Measurements from ENCODE around the gene EXOC3L1. TPM values are rescaled to one million over a fixed set of nuclear protein-coding genes. Genes with fewer than 3 reads are reported as not detected.

The EXOC3L1 gene
- total RNA-seq, 1 donor from 2014 or later: 2.5 TPM

GRCh38 chr16:67157106-67157748, 32.7 kb downstream of the EXOC3L1 start:
- Histone ChIP-seq H3K4me1 (peaks cover 49% of the 10 kb centered on the region), H3K27ac (no peak overlapping the region), H3K9me3 (no peaks in the 10 kb centered on the region), H3K4me3 (no peak overlapping the region), H3K27me3 (no peaks in the 10 kb centered on the region), H3K36me3 (no peaks in the 10 kb centered on the region)
- intact Hi-C loops (cut with DNase I): no loop called here
- no peak for DNase-seq (ENCODE audit: extremely low spot score in 2 of 2)
- TF ChIP-seq POLR2A (IDR thresholded peaks at IDR 0.05) (no peak), POLR2AphosphoS5 (IDR thresholded peaks at IDR 0.05; ENCODE audit: insufficient read depth in 1 of 2, low read depth in 1 of 2) (no peak)
- TF ChIP-seq, protein P1, sequence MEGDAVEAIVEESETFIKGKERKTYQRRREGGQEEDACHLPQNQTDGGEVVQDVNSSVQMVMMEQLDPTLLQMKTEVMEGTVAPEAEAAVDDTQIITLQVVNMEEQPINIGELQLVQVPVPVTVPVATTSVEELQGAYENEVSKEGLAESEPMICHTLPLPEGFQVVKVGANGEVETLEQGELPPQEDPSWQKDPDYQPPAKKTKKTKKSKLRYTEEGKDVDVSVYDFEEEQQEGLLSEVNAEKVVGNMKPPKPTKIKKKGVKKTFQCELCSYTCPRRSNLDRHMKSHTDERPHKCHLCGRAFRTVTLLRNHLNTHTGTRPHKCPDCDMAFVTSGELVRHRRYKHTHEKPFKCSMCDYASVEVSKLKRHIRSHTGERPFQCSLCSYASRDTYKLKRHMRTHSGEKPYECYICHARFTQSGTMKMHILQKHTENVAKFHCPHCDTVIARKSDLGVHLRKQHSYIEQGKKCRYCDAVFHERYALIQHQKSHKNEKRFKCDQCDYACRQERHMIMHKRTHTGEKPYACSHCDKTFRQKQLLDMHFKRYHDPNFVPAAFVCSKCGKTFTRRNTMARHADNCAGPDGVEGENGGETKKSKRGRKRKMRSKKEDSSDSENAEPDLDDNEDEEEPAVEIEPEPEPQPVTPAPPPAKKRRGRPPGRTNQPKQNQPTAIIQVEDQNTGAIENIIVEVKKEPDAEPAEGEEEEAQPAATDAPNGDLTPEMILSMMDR (IDR thresholded peaks at IDR 0.05): no peak

DNA sequence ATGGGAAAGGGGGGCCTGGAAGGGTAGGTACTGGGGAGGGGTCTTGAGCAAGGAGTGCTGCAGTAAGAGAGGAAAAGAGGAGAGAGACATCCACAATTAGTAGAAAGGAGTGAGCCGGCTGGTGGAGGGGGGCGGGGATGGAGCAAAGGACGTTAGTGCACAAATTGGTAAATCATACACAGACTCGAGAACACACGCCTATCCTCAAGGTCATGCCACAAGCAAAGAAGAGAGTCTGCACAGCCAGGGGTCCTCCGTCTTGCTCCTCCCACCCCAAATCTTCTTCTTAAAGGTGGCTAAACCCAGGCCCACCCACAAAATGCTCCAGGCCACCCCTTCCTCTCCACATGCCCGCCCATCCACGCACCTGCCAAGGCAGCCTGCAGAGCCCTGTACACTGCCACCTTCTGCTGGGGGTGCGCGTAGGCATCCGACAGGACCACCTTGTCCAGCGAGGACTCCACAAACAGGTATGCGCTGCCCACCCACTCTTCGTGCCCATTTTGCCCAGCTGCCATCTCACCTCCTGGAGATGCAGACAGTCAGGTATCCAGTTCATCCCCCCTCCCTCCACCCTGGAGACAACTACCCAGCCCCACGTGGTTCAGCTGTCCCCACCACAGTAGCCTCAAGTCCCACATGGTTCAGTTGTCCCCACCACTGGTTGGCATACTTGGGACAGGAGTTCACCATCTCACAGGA, 33.6 kb downstream of the EXOC3L1 start:
- no peaks in the 10 kb centered on the region for H3K9me3 ChIP-seq
- H3K27me3 ChIP-seq: no peaks in the 10 kb centered on the region
- no peaks in the 10 kb centered on the region for H3K36me3 ChIP-seq
- intact Hi-C loops (cut with DNase I): no loop called here
- no peak overlapping the region for H3K27ac ChIP-seq
- H3K4me3 ChIP-seq: no peak overlapping the region
- TF ChIP-seq POLR2AphosphoS5 (IDR thresholded peaks at IDR 0.05; ENCODE audit: insufficient read depth in 1 of 2, low read depth in 1 of 2) (no peak), POLR2A (IDR thresholded peaks at IDR 0.05) (no peak)
- TF ChIP-seq, protein P1 (IDR thresholded peaks at IDR 0.05): no peak
- peaks cover 44% of the 10 kb centered on the region for H3K4me1 ChIP-seq
- no peak for DNase-seq (ENCODE audit: extremely low spot score in 2 of 2)

- intact Hi-C loops (cut with DNase I): loop anchor here (2.0 kb wide), 1 partner anchor 179 kb away; no protein-coding TSS in a partner anchor
- no peak overlapping the region for H3K27ac ChIP-seq
- TF ChIP-seq, protein P1 (IDR thresholded peaks at IDR 0.05): peak; percentile 96 to 98 (median 97)
- TF ChIP-seq POLR2A (IDR thresholded peaks at IDR 0.05): no peak
- no peak overlapping the region for H3K4me3 ChIP-seq
- H3K27me3 ChIP-seq: no peaks in the 10 kb centered on the region
- no peak for DNase-seq (ENCODE audit: extremely low spot score in 2 of 2)
- peaks cover 43% of the 10 kb centered on the region for H3K4me1 ChIP-seq
- H3K36me3 ChIP-seq: no peaks in the 10 kb centered on the region
- no peaks in the 10 kb centered on the region for H3K9me3 ChIP-seq
Observed at GRCh38 chr16:67155295-67156142, 34.4 kb downstream of the EXOC3L1 start.

- no peaks in the 10 kb centered on the region for H3K36me3 ChIP-seq
- H3K4me3 ChIP-seq: no peak overlapping the region
- no peak for DNase-seq (ENCODE audit: extremely low spot score in 2 of 2)
- TF ChIP-seq, protein P1 (IDR thresholded peaks at IDR 0.05): no peak
- no peak for TF ChIP-seq POLR2A (IDR thresholded peaks at IDR 0.05)
- no peak for TF ChIP-seq POLR2AphosphoS5 (IDR thresholded peaks at IDR 0.05; ENCODE audit: insufficient read depth in 1 of 2, low read depth in 1 of 2)
- peaks cover 43% of the 10 kb centered on the region for H3K4me1 ChIP-seq
- no peaks in the 10 kb centered on the region for H3K9me3 ChIP-seq
- no peak overlapping the region for H3K27ac ChIP-seq
- intact Hi-C loops (cut with DNase I): loop anchor here (2.0 to 5.0 kb wide), 2 partner anchors 33 to 178 kb away; no protein-coding TSS in a partner anchor
- no peaks in the 10 kb centered on the region for H3K27me3 ChIP-seq
Observed at GRCh38 chr16:67154578-67155294, 35.2 kb downstream of the EXOC3L1 start.

Measured in vagina (tissue), 2 donors.